ENCODE data around the gene NFASC. TPM values are rescaled to one million over a fixed set of nuclear protein-coding genes. Genes with fewer than 3 reads are reported as not detected.

Gene NFASC
- total RNA-seq, 2 experiments from 2014 or later = not detected

- Histone ChIP-seq H3K27me3 (ENCODE audit: control insufficient read depth in 1 of 2, insufficient read depth in 2 of 2, low read length in 2 of 2) (peaks cover 0 to 5% of the 10 kb centered on the region in 2 experiments), H3K4me1 (ENCODE audit: insufficient read depth, low read length) (no peaks in the 10 kb centered on the region), H3K36me3 (ENCODE audit: insufficient read depth, low read length) (no peaks in the 10 kb centered on the region), H3K4me3 (ENCODE audit: low read length) (no peak overlapping the region), H3K9me3 (ENCODE audit: control insufficient read depth in 1 of 2, insufficient read depth in 1 of 2, low read length in 2 of 2) (no peaks in the 10 kb centered on the region), H3K27ac (ENCODE audit: low read depth in 1 of 2, low read length in 2 of 2) (no peak overlapping the region)
- H3K27ac Mint-ChIP-seq = no peak overlapping the region
- peaks cover 38% of the 10 kb centered on the region for H3K27me3 Mint-ChIP-seq
- H3K4me1 Mint-ChIP-seq (ENCODE audit: low read depth) = no peaks in the 10 kb centered on the region
- POLR2A ChIA-PET = no interaction called here
- H3K36me3 Mint-ChIP-seq (ENCODE audit: low read depth) = no peaks in the 10 kb centered on the region
- H3K4me3 Mint-ChIP-seq = no peak overlapping the region
- intact Hi-C loops (cut with DNase I, micrococcal nuclease) = loop anchor here in 1 of 2 experiments (10.0 kb wide), 1 partner anchor 551 kb away; no protein-coding TSS in a partner anchor
- TF ChIP-seq CTCF (IDR thresholded peaks at IDR 0.05) = no peak
- CTCF ChIA-PET = no interaction called here
- H3K9me3 Mint-ChIP-seq = no peaks in the 10 kb centered on the region
- DNase-seq (no peak), ATAC-seq (ENCODE audit: poor library complexity) (no peak)
These were observed 102.8 kb downstream of the NFASC start for GRCh38 chr1:204973449-204973848.

- no peaks in the 10 kb centered on the region for H3K9me3 Mint-ChIP-seq
- no peak overlapping the region for H3K4me3 ChIP-seq (ENCODE audit: low read length)
- H3K27ac Mint-ChIP-seq = no peak overlapping the region
- no peak for TF ChIP-seq CTCF (IDR thresholded peaks at IDR 0.05)
- ChIA-PET POLR2A (no interaction called here), CTCF (no interaction called here)
- no peaks in the 10 kb centered on the region for H3K4me1 ChIP-seq (ENCODE audit: insufficient read depth, low read length)
- no peaks in the 10 kb centered on the region for H3K36me3 ChIP-seq (ENCODE audit: insufficient read depth, low read length)
- peaks cover 34% of the 10 kb centered on the region for H3K27me3 Mint-ChIP-seq
- H3K4me1 Mint-ChIP-seq (ENCODE audit: low read depth) = no peaks in the 10 kb centered on the region
- intact Hi-C loops (cut with DNase I, micrococcal nuclease) = loop anchor here in 1 of 2 experiments (2.0 to 10.0 kb wide), 2 partner anchors 86 to 550 kb away; no protein-coding TSS in a partner anchor
- no peaks in the 10 kb centered on the region for H3K36me3 Mint-ChIP-seq (ENCODE audit: low read depth)
- H3K27ac ChIP-seq (ENCODE audit: low read depth in 1 of 2, low read length in 2 of 2) = no peak overlapping the region
- no peaks in the 10 kb centered on the region for H3K9me3 ChIP-seq (ENCODE audit: control insufficient read depth in 1 of 2, insufficient read depth in 1 of 2, low read length in 2 of 2)
- DNase-seq (no peak), ATAC-seq (ENCODE audit: poor library complexity) (no peak)
- no peak overlapping the region for H3K4me3 Mint-ChIP-seq
- H3K27me3 ChIP-seq (ENCODE audit: control insufficient read depth in 1 of 2, insufficient read depth in 2 of 2, low read length in 2 of 2) = peaks cover 0 to 3% of the 10 kb centered on the region in 2 experiments
These were observed 103.7 kb downstream of the NFASC start for GRCh38 chr1:204974327-204974726.

GRCh38 chr1:204975021-204975420, 104.4 kb downstream of the NFASC start:
- POLR2A ChIA-PET = no interaction called here
- Mint-ChIP-seq H3K9me3 (no peaks in the 10 kb centered on the region), H3K4me3 (no peak overlapping the region), H3K4me1 (ENCODE audit: low read depth) (no peaks in the 10 kb centered on the region), H3K27me3 (peaks cover 36% of the 10 kb centered on the region), H3K36me3 (ENCODE audit: low read depth) (no peaks in the 10 kb centered on the region), H3K27ac (no peak overlapping the region)
- Histone ChIP-seq H3K4me3 (ENCODE audit: low read length) (no peak overlapping the region), H3K27me3 (ENCODE audit: control insufficient read depth in 1 of 2, insufficient read depth in 2 of 2, low read length in 2 of 2) (peaks cover 0 to 3% of the 10 kb centered on the region in 2 experiments), H3K27ac (ENCODE audit: low read depth in 1 of 2, low read length in 2 of 2) (no peak overlapping the region), H3K9me3 (ENCODE audit: control insufficient read depth in 1 of 2, insufficient read depth in 1 of 2, low read length in 2 of 2) (no peaks in the 10 kb centered on the region), H3K4me1 (ENCODE audit: insufficient read depth, low read length) (no peaks in the 10 kb centered on the region), H3K36me3 (ENCODE audit: insufficient read depth, low read length) (no peaks in the 10 kb centered on the region)
- DNase-seq = no peak
- intact Hi-C loops (cut with DNase I, micrococcal nuclease) = loop anchor here (1.0 to 10.0 kb wide), 4 partner anchors 86 to 550 kb away; no protein-coding TSS in a partner anchor
- TF ChIP-seq CTCF (IDR thresholded peaks at IDR 0.05) = no peak
- no peak for ATAC-seq (ENCODE audit: poor library complexity)
- CTCF ChIA-PET = interaction anchor here (1.0 to 2.5 kb wide), 2 partner anchors 87 to 281 kb away, joined by 4 to 12 read pairs; no protein-coding TSS in a partner anchor
